Neuronal stem cell (in vitro differentiated cells): ENCODE measurements around the gene TF.

Source experiments
- DNase-seq: peaks from one replicate; pipeline ENCODE4 v3.0.0-alpha.2; 2013; ENCODE audit warnings: low spot score
- H2AFZ ChIP-seq: one replicate; pipeline ENCODE4 v1.6.1; 2013; ENCODE audit warnings: mild to moderate bottlenecking, low read length, inconsistent platforms
- H2AK5ac ChIP-seq: 2 replicates; pipeline ENCODE4 v1.6.1; 2013; ENCODE audit warnings: low read depth, mild to moderate bottlenecking, inconsistent platforms, low read length, moderate library complexity, mixed read lengths
- H2BK120ac ChIP-seq: 2 replicates; pipeline ENCODE4 v1.6.1; 2013; ENCODE audit warnings: low read depth, mild to moderate bottlenecking, inconsistent platforms, low read length, moderate library complexity, mixed read lengths
- H2BK12ac ChIP-seq: one replicate; pipeline ENCODE4 v1.6.1; 2013; ENCODE audit warnings: low read length, inconsistent platforms
- H2BK15ac ChIP-seq: 2 replicates; pipeline ENCODE4 v1.6.1; 2013; ENCODE audit warnings: mild to moderate bottlenecking, low read length, inconsistent platforms, mixed read lengths
- H2BK5ac ChIP-seq: one replicate; pipeline ENCODE4 v1.6.1; 2013; ENCODE audit warnings: inconsistent platforms, mild to moderate bottlenecking, low read length, moderate library complexity
- H3K14ac ChIP-seq: one replicate; pipeline ENCODE4 v1.6.1; 2013; ENCODE audit warnings: low read length, inconsistent platforms
- H3K18ac ChIP-seq: 2 replicates; pipeline ENCODE4 v1.6.1; 2013; ENCODE audit warnings: low read length, inconsistent platforms
- H3K23ac ChIP-seq: 2 replicates; pipeline ENCODE4 v1.6.1; 2013; ENCODE audit warnings: low read depth, mild to moderate bottlenecking, mixed read lengths, low read length, inconsistent platforms; ENCODE audit not compliant: poor library complexity
- H3K27ac ChIP-seq: replicated peaks from 3 replicates; pipeline ENCODE4 v1.5.1; 2013; ENCODE audit warnings: low read length, inconsistent platforms
- H3K27me3 ChIP-seq, 3 experiments: 2 replicates each; pipeline ENCODE4 v1.6.1; 2013; ENCODE audit warnings: low read length in 3 of 3, mild to moderate bottlenecking in 2 of 3, inconsistent platforms in 1 of 3, low read depth in 1 of 3, mixed read lengths in 1 of 3, moderate library complexity in 1 of 3; ENCODE audit not compliant: control insufficient read depth in 3 of 3, insufficient read depth in 3 of 3
- H3K36me3 ChIP-seq, 2 donors: replicated peaks in 1 of 2; 2 replicates each; pipeline ENCODE4 v1.6.1; 2013; ENCODE audit warnings: low read length in 2 of 2; ENCODE audit not compliant: control insufficient read depth in 2 of 2, insufficient read depth in 2 of 2
- H3K4ac ChIP-seq: 2 replicates; pipeline ENCODE4 v1.6.1; 2013; ENCODE audit warnings: inconsistent platforms, mild to moderate bottlenecking, low read length, moderate library complexity
- H3K4me1 ChIP-seq, 2 donors: 1 replicate in 1 of 2; 2 replicates in 1 of 2; pipeline ENCODE4 v1.6.1; 2013; ENCODE audit warnings: low read length in 2 of 2, low read depth in 1 of 2; ENCODE audit not compliant: control insufficient read depth in 2 of 2, insufficient read depth in 1 of 2
- H3K4me2 ChIP-seq: one replicate; pipeline ENCODE4 v1.6.1; 2013; ENCODE audit warnings: mild to moderate bottlenecking, low read length, inconsistent platforms; ENCODE audit not compliant: insufficient read depth, poor library complexity, severe bottlenecking
- H3K4me3 ChIP-seq, 2 donors: 2 replicates each; pipeline ENCODE4 v1.5.1; 2013; ENCODE audit warnings: low read length in 2 of 2, mild to moderate bottlenecking in 2 of 2, inconsistent platforms in 1 of 2, moderate library complexity in 1 of 2
- H3K79me1 ChIP-seq: one replicate; pipeline ENCODE4 v1.6.1; 2013; ENCODE audit warnings: low read depth, mild to moderate bottlenecking, inconsistent platforms, low read length, moderate library complexity
- H3K9ac ChIP-seq: one replicate; pipeline ENCODE4 v1.6.1; 2013; ENCODE audit warnings: mild to moderate bottlenecking, low read depth, low read length, inconsistent platforms; ENCODE audit not compliant: poor library complexity
- H3K9me3 ChIP-seq, 2 donors: replicated peaks in 1 of 2; 2 replicates each; pipeline versions ENCODE3 to v1.6.1; 2013; ENCODE audit warnings: low read length in 2 of 2, mild to moderate bottlenecking in 2 of 2, inconsistent platforms in 1 of 2, low read depth in 1 of 2, mixed read lengths in 1 of 2, moderate library complexity in 1 of 2; ENCODE audit not compliant: control insufficient read depth in 2 of 2, insufficient read depth in 1 of 2
- H4K8ac ChIP-seq: one replicate; pipeline ENCODE4 v1.6.1; 2013; ENCODE audit warnings: low read depth, mild to moderate bottlenecking, inconsistent platforms, low read length, moderate library complexity
- H4K91ac ChIP-seq: one replicate; pipeline ENCODE4 v1.6.1; 2013; ENCODE audit warnings: low read length, low read depth, mild to moderate bottlenecking, inconsistent platforms; ENCODE audit not compliant: poor library complexity
- WGBS, 2 donors: extraction: QIAGEN DNeasy Blood & Tissue Kit; methylation state at CpG; one replicate each; pipeline ENCODE4 v1.1.7; 2013; ENCODE audit warnings: missing lambda C conversion rate in 2 of 2, mixed read lengths in 1 of 2; ENCODE audit not compliant: insufficient read length in 2 of 2, insufficient replicate concordance in 1 of 2; ENCODE audit errors: extremely low coverage in 2 of 2; 5-methylcytosine and 5-hydroxymethylcytosine counted together

TF gene

DNA sequence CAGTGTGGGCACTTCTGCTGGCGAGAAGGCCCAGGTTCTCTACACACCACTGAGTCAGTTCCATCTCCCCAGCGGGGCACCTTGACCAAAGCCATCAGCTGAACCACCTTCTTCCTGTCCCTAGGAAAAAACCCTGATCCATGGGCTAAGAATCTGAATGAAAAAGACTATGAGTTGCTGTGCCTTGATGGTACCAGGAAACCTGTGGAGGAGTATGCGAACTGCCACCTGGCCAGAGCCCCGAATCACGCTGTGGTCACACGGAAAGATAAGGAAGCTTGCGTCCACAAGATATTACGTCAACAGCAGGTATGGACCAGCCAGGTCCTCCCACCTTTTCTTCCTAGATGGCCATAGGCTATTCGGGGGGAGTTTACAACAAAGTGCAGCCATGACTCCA, 29.1 kb downstream of the TF start:
- H4K8ac ChIP-seq = no peak overlapping the region
- H2BK5ac ChIP-seq = no peak overlapping the region
- WGBS, 2 donors = no CpG with 5 or more reads among the region's 9 CpGs
- H3K23ac ChIP-seq = peak overlapping the region; percentile 9
- H3K27me3 ChIP-seq = peaks cover 0 to 8% (median 0%) of the 10 kb centered on the region in 3 experiments
- H2BK120ac ChIP-seq = no peak overlapping the region
- no peak overlapping the region for H4K91ac ChIP-seq
- no peak for DNase-seq
- H3K4me1 ChIP-seq = no peaks in the 10 kb centered on the region
- H2BK15ac ChIP-seq = no peak overlapping the region
- no peak overlapping the region for H2AK5ac ChIP-seq
- no peaks in the 10 kb centered on the region for H3K79me1 ChIP-seq
- H3K14ac ChIP-seq = no peak overlapping the region
- H3K36me3 ChIP-seq = no peaks in the 10 kb centered on the region
- H3K9me3 ChIP-seq = no peaks in the 10 kb centered on the region
- no peak overlapping the region for H3K18ac ChIP-seq
- no peak overlapping the region for H3K4me3 ChIP-seq
- H3K27ac ChIP-seq = no peak overlapping the region
- no peak overlapping the region for H3K4me2 ChIP-seq
- H3K9ac ChIP-seq = no peak overlapping the region
- no peak overlapping the region for H3K4ac ChIP-seq
- no peak overlapping the region for H2AFZ ChIP-seq
- no peak overlapping the region for H2BK12ac ChIP-seq

DNA sequence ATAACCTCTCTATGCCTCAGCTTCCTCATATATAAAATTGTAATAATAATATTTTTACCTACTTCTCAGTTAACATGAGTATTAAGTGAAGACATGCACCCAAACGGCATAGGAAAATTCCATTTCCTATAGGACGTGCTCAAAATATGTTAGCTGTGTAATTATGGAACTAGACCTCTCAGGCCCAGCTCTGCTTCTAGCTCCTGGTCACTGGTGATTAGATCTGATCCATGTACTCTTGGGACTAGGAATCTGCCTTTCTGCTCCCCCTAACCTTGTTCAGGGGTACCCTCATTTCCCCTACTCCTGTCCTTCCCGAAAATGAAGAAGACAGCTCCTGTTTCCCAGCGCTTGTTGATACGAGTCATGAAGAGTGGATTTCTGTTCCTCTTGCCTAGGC, 29.6 kb downstream of the TF start:
- Histone ChIP-seq H3K23ac (no peak overlapping the region), H3K18ac (no peak overlapping the region), H3K14ac (no peak overlapping the region), H2BK15ac (no peak overlapping the region), H2BK120ac (no peak overlapping the region), H3K36me3 (no peaks in the 10 kb centered on the region), H3K27ac (no peak overlapping the region), H4K91ac (no peak overlapping the region), H3K9ac (no peak overlapping the region), H3K4me3 (no peak overlapping the region), H3K4me2 (no peak overlapping the region), H2AK5ac (no peak overlapping the region), H3K27me3 (peaks cover 0 to 8% (median 0%) of the 10 kb centered on the region in 3 experiments), H3K9me3 (no peaks in the 10 kb centered on the region), H3K79me1 (no peaks in the 10 kb centered on the region), H3K4me1 (no peaks in the 10 kb centered on the region), H4K8ac (no peak overlapping the region), H3K4ac (no peak overlapping the region), H2BK12ac (no peak overlapping the region), H2BK5ac (no peak overlapping the region), H2AFZ (no peak overlapping the region)
- no CpG with 5 or more reads among the region's 5 CpGs for WGBS, 2 donors
- DNase-seq = no peak

DNA sequence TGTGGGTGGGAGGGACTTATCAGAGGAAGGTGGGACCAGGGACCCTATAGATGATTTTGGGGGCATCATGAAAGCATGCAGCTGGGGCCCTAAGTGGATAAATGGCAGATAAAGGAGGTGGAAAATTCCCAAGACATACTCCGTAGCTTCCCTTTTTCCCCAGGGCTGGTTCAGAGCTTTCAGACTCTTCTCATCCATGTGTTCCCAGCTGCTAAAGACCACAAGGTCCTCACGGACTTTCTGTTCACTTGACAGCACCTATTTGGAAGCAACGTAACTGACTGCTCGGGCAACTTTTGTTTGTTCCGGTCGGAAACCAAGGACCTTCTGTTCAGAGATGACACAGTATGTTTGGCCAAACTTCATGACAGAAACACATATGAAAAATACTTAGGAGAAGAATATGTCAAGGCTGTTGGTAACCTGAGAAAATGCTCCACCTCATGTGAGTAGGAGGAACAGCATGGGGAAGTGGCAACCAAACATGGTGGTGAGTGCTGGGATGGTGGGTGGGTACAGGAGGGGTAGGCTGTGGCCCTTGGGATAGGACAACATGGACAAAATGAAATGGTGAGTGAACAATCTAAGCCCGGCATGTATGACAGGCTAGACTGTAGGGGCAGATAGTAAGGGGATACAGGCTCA, 30.7 kb downstream of the TF start:
- H3K36me3 ChIP-seq = no peaks in the 10 kb centered on the region
- WGBS, 2 donors = no CpG with 5 or more reads among the region's 7 CpGs
- no peak overlapping the region for H2BK5ac ChIP-seq
- no peak overlapping the region for H3K27ac ChIP-seq
- no peak overlapping the region for H2AK5ac ChIP-seq
- no peak overlapping the region for H2AFZ ChIP-seq
- H3K18ac ChIP-seq = no peak overlapping the region
- H4K8ac ChIP-seq = no peak overlapping the region
- H3K27me3 ChIP-seq = peaks cover 0 to 11% (median 0%) of the 10 kb centered on the region in 3 experiments
- H4K91ac ChIP-seq = no peak overlapping the region
- no peak overlapping the region for H3K4ac ChIP-seq
- no peaks in the 10 kb centered on the region for H3K79me1 ChIP-seq
- H3K9ac ChIP-seq = no peak overlapping the region
- no peaks in the 10 kb centered on the region for H3K4me1 ChIP-seq
- H3K14ac ChIP-seq = no peak overlapping the region
- no peak for DNase-seq
- H3K4me3 ChIP-seq = no peak overlapping the region
- no peak overlapping the region for H3K23ac ChIP-seq
- H3K4me2 ChIP-seq = no peak overlapping the region
- no peaks in the 10 kb centered on the region for H3K9me3 ChIP-seq
- no peak overlapping the region for H2BK12ac ChIP-seq
- no peak overlapping the region for H2BK120ac ChIP-seq
- no peak overlapping the region for H2BK15ac ChIP-seq

DNA sequence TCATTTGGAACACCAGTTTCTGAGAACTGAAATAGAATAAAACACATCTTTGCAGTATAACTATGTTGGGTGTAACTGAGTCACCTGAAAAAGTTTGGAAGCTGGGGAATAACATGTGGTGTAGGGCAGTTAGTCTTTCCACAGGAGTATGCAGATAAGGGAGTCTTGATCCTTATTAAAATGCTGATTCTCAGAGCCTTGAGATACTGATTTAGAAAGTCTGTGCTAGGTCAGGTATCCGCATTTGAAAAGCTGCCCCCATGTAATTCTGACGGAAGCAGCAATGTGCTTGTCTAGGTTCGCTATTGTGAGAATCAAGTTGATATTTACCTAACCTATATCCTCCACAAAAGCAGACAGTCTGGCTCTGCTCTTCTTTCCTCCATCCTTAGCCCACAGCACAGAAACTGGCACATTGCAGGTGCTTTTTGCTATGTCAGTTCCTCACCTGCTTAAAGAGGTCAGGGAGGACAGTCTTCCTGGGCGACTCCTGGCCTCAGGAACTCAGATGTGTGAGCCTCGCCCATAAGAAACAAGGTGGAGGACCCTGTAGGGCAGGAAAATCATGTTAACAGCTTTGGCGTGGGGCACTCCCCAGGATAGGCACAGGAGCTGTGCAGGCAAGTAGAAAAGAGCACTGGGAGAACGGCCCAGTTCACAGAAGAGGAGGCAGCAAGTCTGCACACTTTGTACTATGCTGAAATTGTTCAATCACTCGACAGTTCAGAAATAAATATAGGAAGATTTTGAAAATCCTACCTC, 31.8 kb downstream of the TF start:
- Histone ChIP-seq H3K27ac (no peak overlapping the region), H2AK5ac (no peak overlapping the region), H3K4me2 (no peak overlapping the region), H3K18ac (no peak overlapping the region), H4K8ac (no peak overlapping the region), H3K23ac (no peak overlapping the region), H3K36me3 (no peaks in the 10 kb centered on the region), H3K9me3 (no peaks in the 10 kb centered on the region), H2BK5ac (no peak overlapping the region), H3K9ac (no peak overlapping the region), H2BK15ac (no peak overlapping the region), H2AFZ (no peak overlapping the region), H2BK12ac (no peak overlapping the region), H3K14ac (no peak overlapping the region), H3K27me3 (peaks cover 0 to 16% (median 0%) of the 10 kb centered on the region in 3 experiments), H3K79me1 (no peaks in the 10 kb centered on the region), H2BK120ac (no peak overlapping the region), H3K4me1 (no peaks in the 10 kb centered on the region), H3K4ac (no peak overlapping the region), H3K4me3 (no peak overlapping the region), H4K91ac (no peak overlapping the region)
- DNase-seq = no peak
- no CpG with 5 or more reads among the region's 8 CpGs for WGBS, 2 donors
